ENCODE data around the gene REG4. TPM values are rescaled to one million over a fixed set of nuclear protein-coding genes. Genes with fewer than 3 reads are reported as not detected.
"Not testable (repeated sequence)": the region's sequence is repeated elsewhere in the genome, so short reads cannot be mapped to it uniquely, and the experiment has no call there.

REG4 gene
- total and polyA plus RNA-seq, 2 donors (not counting 1 experiment from before 2014, with no cell fraction given): not detected

GRCh38 chr1:119858126-119858525 is 46.9 kb upstream of the REG4 start:
- Histone ChIP-seq H3K4me1 (ENCODE audit: control insufficient read depth in 2 of 2, insufficient read depth in 2 of 2, low read length in 2 of 2) (no peaks in the 10 kb centered on the region), H3K4me3 (ENCODE audit: control extremely low read depth in 1 of 5, extremely low read depth in 1 of 5, insufficient read depth in 1 of 5, low read depth in 2 of 5, low read length in 4 of 5) (no peak overlapping the region), H3K9me3 (ENCODE audit: control extremely low read depth in 1 of 3, control insufficient read depth in 2 of 3, insufficient read depth in 1 of 3, low read length in 2 of 3) (no peaks in the 10 kb centered on the region), H3K27ac (ENCODE audit: low read length in 2 of 2) (no peak overlapping the region), H3K4me2 (replicated peaks; ENCODE audit: low read depth, low read length, poor library complexity, severe bottlenecking) (no peak overlapping the region), H3K36me3 (replicated peaks in 1 of 2; ENCODE audit: control extremely low read depth in 1 of 2, control insufficient read depth in 1 of 2, extremely low read depth in 1 of 2, insufficient read depth in 2 of 2, low read length in 1 of 2) (no peaks in the 10 kb centered on the region), H2AFZ (ENCODE audit: insufficient read depth, low read depth, low read length, poor library complexity, severe bottlenecking) (no peak overlapping the region), H3K79me2 (ENCODE audit: control insufficient read depth, insufficient read depth, low read length) (no peaks in the 10 kb centered on the region), H4K20me1 (ENCODE audit: control insufficient read depth, insufficient read depth, low read length, poor library complexity, severe bottlenecking) (no peaks in the 10 kb centered on the region), H3K27me3 (replicated peaks in 1 of 4; ENCODE audit: control extremely low read depth in 1 of 4, control insufficient read depth in 3 of 4, insufficient read depth in 4 of 4, low read length in 3 of 4) (no peaks in the 10 kb centered on the region), H3K9ac (ENCODE audit: low read length) (no peak overlapping the region)
- 86% methylated on average over 2 of the region's 2 CpGs for WGBS (ENCODE audit: insufficient coverage)
- ChIA-PET CTCF (interaction anchor here (1.1 to 1.2 kb wide), 2 partner anchors 12 to 49 kb away, joined by 4 read pairs; no protein-coding TSS in a partner anchor), POLR2A (no interaction called here)
- Mint-ChIP-seq H3K27ac (no peak overlapping the region), H3K4me1 (no peaks in the 10 kb centered on the region), H3K4me3 (no peak overlapping the region), H3K9me3 (ENCODE audit: insufficient read depth) (no peaks in the 10 kb centered on the region), H3K27me3 (peaks cover 35% of the 10 kb centered on the region)
- TF ChIP-seq CTCF (IDR thresholded peaks at IDR 0.05) (no peak), EZH2 (IDR thresholded peaks at IDR 0.05; ENCODE audit: borderline replicate concordance, insufficient read depth, low read depth, low read length, poor library complexity, severe bottlenecking) (no peak)
- ATAC-seq (ENCODE audit: low read depth): no peak
- DNase-seq: no peak
- intact Hi-C loops (cut with micrococcal nuclease): no loop called here

- DNase-seq (no peak), ATAC-seq (ENCODE audit: low read depth) (no peak)
- Mint-ChIP-seq H3K4me1 (no peaks in the 10 kb centered on the region), H3K27me3 (peaks cover 2% of the 10 kb centered on the region), H3K27ac (no peak overlapping the region), H3K9me3 (ENCODE audit: insufficient read depth) (no peaks in the 10 kb centered on the region), H3K4me3 (no peak overlapping the region)
- Histone ChIP-seq H3K27ac (ENCODE audit: low read length in 2 of 2) (no peak overlapping the region), H3K4me2 (replicated peaks; ENCODE audit: low read depth, low read length, poor library complexity, severe bottlenecking) (no peak overlapping the region), H2AFZ (ENCODE audit: insufficient read depth, low read depth, low read length, poor library complexity, severe bottlenecking) (no peak overlapping the region), H3K4me1 (ENCODE audit: control insufficient read depth in 2 of 2, insufficient read depth in 2 of 2, low read length in 2 of 2) (no peaks in the 10 kb centered on the region), H3K9me3 (ENCODE audit: control extremely low read depth in 1 of 3, control insufficient read depth in 2 of 3, insufficient read depth in 1 of 3, low read length in 2 of 3) (no peaks in the 10 kb centered on the region), H3K27me3 (replicated peaks in 1 of 4; ENCODE audit: control extremely low read depth in 1 of 4, control insufficient read depth in 3 of 4, insufficient read depth in 4 of 4, low read length in 3 of 4) (no peaks in the 10 kb centered on the region), H3K9ac (ENCODE audit: low read length) (no peak overlapping the region), H3K79me2 (ENCODE audit: control insufficient read depth, insufficient read depth, low read length) (no peaks in the 10 kb centered on the region), H4K20me1 (ENCODE audit: control insufficient read depth, insufficient read depth, low read length, poor library complexity, severe bottlenecking) (no peaks in the 10 kb centered on the region), H3K4me3 (ENCODE audit: control extremely low read depth in 1 of 5, extremely low read depth in 1 of 5, insufficient read depth in 1 of 5, low read depth in 2 of 5, low read length in 4 of 5) (no peak overlapping the region), H3K36me3 (replicated peaks in 1 of 2; ENCODE audit: control extremely low read depth in 1 of 2, control insufficient read depth in 1 of 2, extremely low read depth in 1 of 2, insufficient read depth in 2 of 2, low read length in 1 of 2) (no peaks in the 10 kb centered on the region)
- POLR2A ChIA-PET: no interaction called here
- CTCF ChIA-PET: no interaction called here
- intact Hi-C loops (cut with micrococcal nuclease): no loop called here
- TF ChIP-seq EZH2 (IDR thresholded peaks at IDR 0.05; ENCODE audit: borderline replicate concordance, insufficient read depth, low read depth, low read length, poor library complexity, severe bottlenecking) (no peak), CTCF (IDR thresholded peaks at IDR 0.05) (no peak)
- WGBS (ENCODE audit: insufficient coverage): 95% methylated on average over 15 of the region's 23 CpGs
Measured at GRCh38 chr1:119853155-119853554, 41.9 kb upstream of the REG4 start.

- H3K9me3 ChIP-seq (ENCODE audit: control extremely low read depth in 1 of 3, control insufficient read depth in 2 of 3, insufficient read depth in 1 of 3, low read length in 2 of 3); POLR2A ChIA-PET; H3K27me3 ChIP-seq (replicated peaks in 1 of 4; ENCODE audit: control extremely low read depth in 1 of 4, control insufficient read depth in 3 of 4, insufficient read depth in 4 of 4, low read length in 3 of 4); DNase-seq; H3K9me3 Mint-ChIP-seq (ENCODE audit: insufficient read depth); H3K27me3 Mint-ChIP-seq; H3K36me3 ChIP-seq (replicated peaks in 1 of 2; ENCODE audit: control extremely low read depth in 1 of 2, control insufficient read depth in 1 of 2, extremely low read depth in 1 of 2, insufficient read depth in 2 of 2, low read length in 1 of 2); H3K27ac Mint-ChIP-seq; CTCF ChIA-PET; H3K4me3 Mint-ChIP-seq; H3K4me3 ChIP-seq (ENCODE audit: control extremely low read depth in 1 of 5, extremely low read depth in 1 of 5, insufficient read depth in 1 of 5, low read depth in 2 of 5, low read length in 4 of 5); H3K9ac ChIP-seq (ENCODE audit: low read length); H3K4me1 Mint-ChIP-seq; H3K79me2 ChIP-seq (ENCODE audit: control insufficient read depth, insufficient read depth, low read length); ATAC-seq (ENCODE audit: low read depth); intact Hi-C loops (cut with micrococcal nuclease); H3K4me1 ChIP-seq (ENCODE audit: control insufficient read depth in 2 of 2, insufficient read depth in 2 of 2, low read length in 2 of 2); H3K27ac ChIP-seq (ENCODE audit: low read length in 2 of 2); H4K20me1 ChIP-seq (ENCODE audit: control insufficient read depth, insufficient read depth, low read length, poor library complexity, severe bottlenecking); H3K4me2 ChIP-seq (replicated peaks; ENCODE audit: low read depth, low read length, poor library complexity, severe bottlenecking); H2AFZ ChIP-seq (ENCODE audit: insufficient read depth, low read depth, low read length, poor library complexity, severe bottlenecking): not testable (repeated sequence)
- 53% methylated on average over 4 of the region's 6 CpGs for WGBS (ENCODE audit: insufficient coverage)
Measured at GRCh38 chr1:119844206-119844605, 32.9 kb upstream of the REG4 start.

Data from B cell (primary cell).